Endothelial cell of umbilical vein (primary cell): Measurements from ENCODE around the gene POLR2E. TPM values are rescaled to one million over a fixed set of nuclear protein-coding genes. Genes with fewer than 3 reads are reported as not detected.

Experiments used
- BruUV-seq: library from RNA; stranded (reverse); fragments of 400-500 nt; replicated peaks from 2 replicates; lab custom pipeline; 2021; lab: Mats Ljungman, UMichigan
- CTCF ChIA-PET: fragments of 300-600, 350-600 bp; sonication (Branson Sonifier 250); formaldehyde crosslinking; loops from one replicate; lab custom pipeline; 2021; ENCODE audit warnings: antibody characterized with exemption, inconsistent platforms; lab: Charles Lee
- POLR2A ChIA-PET: fragments of 300-600, 350-600 bp; sonication (Branson Sonifier 250); formaldehyde crosslinking; loops from one replicate; lab custom pipeline; 2021; ENCODE audit warnings: antibody characterized with exemption, inconsistent platforms; lab: Charles Lee
- DNase-seq: peaks from one replicate; pipeline ENCODE4 v3.0.0-alpha.2; 2011; ENCODE audit warnings: low read depth, low spot score
- FAIRE-seq: peaks from 2 replicates; lab custom pipeline; 2011; peaks lifted over from hg19 to GRCh38; lab: Jason Lieb, UNC
- H2AFZ ChIP-seq: 2 replicates; pipeline ENCODE4 v1.6.0; 2012; ENCODE audit warnings: low read depth, low read length, control low read depth, inconsistent platforms
- H3K27ac ChIP-seq: 2 replicates; pipeline ENCODE4 v1.5.1; 2011; ENCODE audit warnings: low read depth, mild to moderate bottlenecking, control low read depth, low read length, moderate library complexity; ENCODE audit not compliant: insufficient read depth
- H3K27me3 ChIP-seq, 2 experiments: 2 replicates each; pipeline versions ENCODE4 v1.6.0 to v1.6.1; 2011; ENCODE audit warnings: low read length in 2 of 2, mixed read lengths in 1 of 2; ENCODE audit not compliant: control insufficient read depth in 2 of 2, insufficient read depth in 2 of 2
- H3K36me3 ChIP-seq, 2 experiments: 2 replicates in 1 of 2; 3 replicates in 1 of 2; pipeline ENCODE4 v1.5.1; 2011; ENCODE audit warnings: low read length in 2 of 2, mild to moderate bottlenecking in 1 of 2, moderate library complexity in 1 of 2; ENCODE audit not compliant: control insufficient read depth in 2 of 2, insufficient read depth in 2 of 2; ENCODE audit errors: extremely low read depth in 1 of 2
- H3K4me1 ChIP-seq: 3 replicates; pipeline ENCODE4 v1.5.1; 2011; ENCODE audit warnings: mild to moderate bottlenecking, low read length; ENCODE audit not compliant: control insufficient read depth, insufficient read depth; ENCODE audit errors: extremely low read depth
- H3K4me2 ChIP-seq: 2 replicates; pipeline ENCODE4 v1.6.1; 2011; ENCODE audit warnings: low read length, control low read depth, mixed read lengths; ENCODE audit not compliant: insufficient read depth
- H3K4me3 ChIP-seq, 3 experiments: fragments of 200-600 bp in 1 of 3; sonication (generic), shearing (Covaris generic) in 1 of 3; replicated peaks in 1 of 3; 2 replicates each; pipeline ENCODE4 v1.5.1; 2011 to 2016; ENCODE audit warnings: control low read depth in 3 of 3, low read length in 3 of 3, mild to moderate bottlenecking in 2 of 3, inconsistent platforms in 1 of 3, low read depth in 1 of 3, moderate library complexity in 1 of 3; ENCODE audit not compliant: insufficient read depth in 1 of 3
- H3K79me2 ChIP-seq: 2 replicates; pipeline ENCODE4 v1.6.0; 2012; ENCODE audit warnings: low read length, inconsistent platforms; ENCODE audit not compliant: control insufficient read depth, insufficient read depth
- H3K9ac ChIP-seq: replicated peaks from 2 replicates; pipeline ENCODE3; 2011; ENCODE audit warnings: low read length, control low read depth; ENCODE audit not compliant: insufficient read depth; ENCODE audit errors: extremely low read depth
- H3K9me1 ChIP-seq: replicated peaks from 3 replicates; pipeline ENCODE4 v1.6.0; 2011; ENCODE audit warnings: mild to moderate bottlenecking, low read length; ENCODE audit not compliant: control insufficient read depth, insufficient read depth; ENCODE audit errors: extremely low read depth
- H3K9me3 ChIP-seq: replicated peaks from 2 replicates; pipeline ENCODE4 v1.5.1; 2012; ENCODE audit warnings: low read length, inconsistent platforms; ENCODE audit not compliant: control insufficient read depth, insufficient read depth
- H4K20me1 ChIP-seq: replicated peaks from 2 replicates; pipeline ENCODE3; 2011; ENCODE audit warnings: mild to moderate bottlenecking, low read length; ENCODE audit not compliant: control insufficient read depth, insufficient read depth; ENCODE audit errors: extremely low read depth
- CTCF ChIP-seq, 2 donors: IDR thresholded peaks; 1 replicate in 1 of 2; 2 replicates in 1 of 2; pipeline ENCODE4 v1.5.1; 2011; ENCODE audit warnings: low read length in 2 of 2, mild to moderate bottlenecking in 2 of 2, moderate library complexity in 2 of 2, control low read depth in 1 of 2, inconsistent platforms in 1 of 2, low read depth in 1 of 2; ENCODE audit not compliant: insufficient read depth in 1 of 2; ENCODE audit errors: extremely low read depth in 1 of 2
- EZH2 ChIP-seq: IDR thresholded peaks from 2 replicates; pipeline ENCODE4 v1.6.1; 2012; ENCODE audit warnings: borderline replicate concordance, low read depth, mild to moderate bottlenecking, moderate library complexity, low read length, inconsistent platforms; ENCODE audit not compliant: severe bottlenecking
- FOS ChIP-seq: IDR thresholded peaks from 2 replicates; pipeline ENCODE4 v1.6.1; 2011; ENCODE audit warnings: mild to moderate bottlenecking, low read length, moderate library complexity, borderline replicate concordance; ENCODE audit not compliant: insufficient read depth
- GATA2 ChIP-seq: IDR thresholded peaks from 2 replicates; pipeline ENCODE4 v1.7.0; 2011; ENCODE audit warnings: low read depth, mild to moderate bottlenecking, moderate library complexity, mixed read lengths, low read length; ENCODE audit not compliant: insufficient read length, insufficient read depth
- JUN ChIP-seq: IDR thresholded peaks from 2 replicates; pipeline ENCODE4 v1.6.1; 2011; ENCODE audit warnings: borderline replicate concordance, low read depth; ENCODE audit not compliant: insufficient read length, insufficient read depth
- MAX ChIP-seq: IDR thresholded peaks from 2 replicates; pipeline ENCODE4 v1.6.1; 2011; ENCODE audit not compliant: insufficient read depth, insufficient read length
- MYC ChIP-seq: IDR thresholded peaks from one replicate; pipeline ENCODE4 v1.6.1; 2011; ENCODE audit warnings: mild to moderate bottlenecking, low read depth, low read length
- POLR2A ChIP-seq: IDR thresholded peaks from 2 replicates; pipeline ENCODE4 v1.6.1; 2012; ENCODE audit warnings: low read depth, mild to moderate bottlenecking, control low read depth, low read length
- POLR2AphosphoS5 ChIP-seq: IDR thresholded peaks from 2 replicates; pipeline ENCODE4 v1.6.1; 2012; ENCODE audit warnings: low read depth, mild to moderate bottlenecking, control low read depth, low read length, moderate library complexity; ENCODE audit not compliant: insufficient read depth
- dilution Hi-C: fragments of 300-500 bp; cut with MboI; formaldehyde crosslinking; loops from one replicate; pipeline ENCODE4 v1.15.0; 2019; ENCODE audit warnings: low sequenced_read_pairs; ENCODE audit not compliant: extremely low pct_ligation_motif_present
- intact Hi-C: fragments of 100-400 bp; cut with micrococcal nuclease; formaldehyde crosslinking; loops from one replicate; pipeline ENCODE4 v1.10.0; 2022
- polyA plus RNA-seq, 4 experiments: library from polyadenylated mRNA; depleted of rRNA in 3 of 4; stranded (reverse) in 3 of 4; unstranded in 1 of 4; fragments of >200 nt; gene quantifications; 2 replicates each; pipeline versions ENCODE4 v1.2.1 to v1.2.3, GENCODE V29; 2011 to 2012; ENCODE audit warnings: missing spikeins in 1 of 4
- total RNA-seq: library from RNA; stranded (reverse); gene quantifications from 2 replicates; pipeline ENCODE4 v1.2.3, GENCODE V29; 2021

Gene POLR2E
- total and polyA plus RNA-seq, 2 donors (not counting 3 experiments of a cell fraction or from before 2014, with no cell fraction given), result 272 to 344 TPM

DNA sequence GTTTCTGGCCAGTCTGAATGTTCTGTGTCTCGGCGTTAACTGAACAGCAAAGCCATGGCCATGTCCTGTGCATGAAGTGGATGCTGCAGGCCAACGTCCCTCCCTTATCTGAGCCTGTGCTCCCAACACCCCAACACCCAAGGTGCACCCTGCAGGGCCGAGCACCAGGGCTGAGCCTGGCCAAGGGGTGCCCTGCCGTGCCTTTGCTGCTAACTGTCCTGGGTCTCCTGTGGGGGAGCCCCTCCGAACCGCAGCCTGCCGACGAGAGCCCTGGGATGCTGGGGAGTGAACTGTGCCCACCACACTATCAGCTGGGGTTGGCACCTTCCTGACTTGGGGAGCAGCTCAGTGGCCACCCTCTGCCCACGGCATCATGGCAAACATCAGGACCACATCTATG lies 26.2 kb upstream of the POLR2E start:
- TF ChIP-seq CTCF (IDR thresholded peaks at IDR 0.05; ENCODE audit: extremely low read depth in 1 of 2, insufficient read depth in 1 of 2, low read depth in 1 of 2, low read length in 2 of 2) (no peak), EZH2 (no peak), POLR2AphosphoS5 (no peak), GATA2 (no peak), FOS (no peak), JUN (no peak), MAX (no peak), MYC (no peak), POLR2A (no peak)
- no peak overlapping the region for H3K9ac ChIP-seq
- no peaks in the 10 kb centered on the region for H3K27me3 ChIP-seq
- H3K4me2 ChIP-seq, result no peak overlapping the region
- no peak for DNase-seq
- BruUV-seq, result no TSS peak
- intact Hi-C loops (no loop called here), dilution Hi-C loops (no loop called here)
- peaks cover 9% of the 10 kb centered on the region for H3K4me1 ChIP-seq
- H3K9me3 ChIP-seq, result no peaks in the 10 kb centered on the region
- CTCF ChIA-PET, result no interaction called here
- peaks cover 16% of the 10 kb centered on the region for H3K79me2 ChIP-seq
- POLR2A ChIA-PET, result no interaction called here
- no peak overlapping the region for H3K4me3 ChIP-seq
- no peak for FAIRE-seq
- no peaks in the 10 kb centered on the region for H4K20me1 ChIP-seq
- peaks cover 23 to 65% of the 10 kb centered on the region in 2 experiments for H3K36me3 ChIP-seq
- no peaks in the 10 kb centered on the region for H3K9me1 ChIP-seq
- H2AFZ ChIP-seq, result no peak overlapping the region
- no peak overlapping the region for H3K27ac ChIP-seq
